Vagina (tissue), 2 donors: ENCODE data around the gene ASIC3. TPM values are rescaled to one million over a fixed set of nuclear protein-coding genes. Genes with fewer than 3 reads are reported as not detected.

Experiments used
- DNase-seq, 2 donors: peaks; one replicate each; pipeline ENCODE4 v3.0.0-alpha.2; 2017; ENCODE audit errors: extremely low spot score in 2 of 2
- H3K27ac ChIP-seq: fragments of 200-600 bp; sonication (generic); one replicate; pipeline ENCODE4 v1.5.1; 2019
- H3K27me3 ChIP-seq: fragments of 200-600 bp; sonication (generic); one replicate; pipeline ENCODE4 v1.5.1; 2019
- H3K36me3 ChIP-seq, 2 donors: fragments of 200-600 bp; sonication (generic); one replicate each; pipeline ENCODE4 v1.5.1; 2017 to 2019
- H3K4me1 ChIP-seq: fragments of 200-600 bp; sonication (generic); one replicate; pipeline ENCODE4 v1.5.1; 2019
- H3K4me3 ChIP-seq, 2 donors: fragments of 200-600 bp; sonication (generic); 1 replicate in 1 of 2; 2 replicates in 1 of 2; pipeline ENCODE4 v1.5.1; 2016 to 2019
- H3K9me3 ChIP-seq: fragments of 200-600 bp; sonication (generic); one replicate; pipeline ENCODE4 v1.5.1; 2019
- POLR2A ChIP-seq, 2 donors: fragments of 450-650 bp; IDR thresholded peaks; one replicate each; pipeline ENCODE4 v1.6.1; 2017; ENCODE audit warnings: antibody characterized with exemption in 2 of 2, mild to moderate bottlenecking in 2 of 2, moderate library complexity in 2 of 2
- POLR2AphosphoS5 ChIP-seq, 2 donors: sonication (generic); formaldehyde crosslinking; IDR thresholded peaks; one replicate each; pipeline ENCODE4 v1.9.0; 2017; ENCODE audit warnings: antibody characterized with exemption in 2 of 2, mild to moderate bottlenecking in 2 of 2, low read depth in 1 of 2; ENCODE audit not compliant: insufficient read depth in 1 of 2
- intact Hi-C: fragments of 100-400 bp; cut with DNase I; formaldehyde crosslinking; loops from one replicate; pipeline ENCODE4 v1.15.1; 2023
- total RNA-seq: library from RNA; depleted of rRNA; stranded (reverse); fragments of >200 nt; gene quantifications from one replicate; pipeline ENCODE4 v1.2.3, GENCODE V29; 2016
- TF ChIP-seq, protein P1 (sequence below), 3 experiments: fragments of 450-650 bp in 2 of 3; fragments of 200-600 bp in 1 of 3; sonication (generic) in 1 of 3; IDR thresholded peaks; one replicate each; pipeline ENCODE4 v1.5.1; 2017 to 2019; ENCODE audit warnings: antibody characterized with exemption in 3 of 3, mild to moderate bottlenecking in 2 of 3, moderate library complexity in 2 of 3

The ASIC3 gene
- total RNA-seq, 1 donor from 2014 or later = 3.7 TPM

DNA sequence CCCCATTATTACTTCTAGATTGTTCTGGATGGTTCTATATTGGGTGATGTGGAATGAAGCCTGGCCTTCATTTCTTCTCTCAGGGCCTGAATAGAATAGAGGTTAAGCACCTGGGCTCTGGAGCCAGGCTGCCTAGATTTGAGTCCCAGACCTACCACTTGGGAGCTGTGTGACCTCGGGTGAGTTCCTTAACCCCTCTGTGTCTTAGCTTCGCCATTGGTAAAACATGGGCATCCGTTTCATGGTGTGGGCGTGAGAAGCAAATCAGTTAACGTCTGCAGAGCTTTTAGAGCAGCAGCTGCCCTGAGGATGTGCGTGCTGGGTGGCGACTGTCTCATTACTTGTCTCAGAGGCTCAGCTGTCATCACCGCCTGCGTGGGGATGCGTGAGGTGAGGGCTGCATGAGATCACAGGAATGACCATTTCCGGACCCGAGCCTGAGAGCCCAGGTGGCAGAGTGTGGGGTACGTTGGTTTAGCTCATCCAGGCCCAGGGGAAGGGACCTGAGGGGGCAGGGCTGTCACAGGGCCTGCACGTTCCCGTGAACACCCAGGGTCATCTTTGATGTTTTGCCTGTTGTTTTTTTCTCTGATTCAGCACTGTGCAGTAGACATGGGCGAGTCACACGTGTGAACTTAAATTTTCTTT, 47.6 kb downstream of the ASIC3 start:
- no peak for DNase-seq
- H3K36me3 ChIP-seq = no peaks in the 10 kb centered on the region
- peaks cover 45% of the 10 kb centered on the region for H3K4me1 ChIP-seq
- H3K27me3 ChIP-seq = no peaks in the 10 kb centered on the region
- intact Hi-C loops = loop anchor here (2.0 kb wide), 1 partner anchor 13 kb away; no protein-coding TSS in a partner anchor
- H3K9me3 ChIP-seq = no peaks in the 10 kb centered on the region
- no peak overlapping the region for H3K27ac ChIP-seq
- TF ChIP-seq POLR2AphosphoS5 (IDR thresholded peaks at IDR 0.05; ENCODE audit: insufficient read depth in 1 of 2, low read depth in 1 of 2) (no peak), POLR2A (IDR thresholded peaks at IDR 0.05) (no peak)
- TF ChIP-seq, protein P1, sequence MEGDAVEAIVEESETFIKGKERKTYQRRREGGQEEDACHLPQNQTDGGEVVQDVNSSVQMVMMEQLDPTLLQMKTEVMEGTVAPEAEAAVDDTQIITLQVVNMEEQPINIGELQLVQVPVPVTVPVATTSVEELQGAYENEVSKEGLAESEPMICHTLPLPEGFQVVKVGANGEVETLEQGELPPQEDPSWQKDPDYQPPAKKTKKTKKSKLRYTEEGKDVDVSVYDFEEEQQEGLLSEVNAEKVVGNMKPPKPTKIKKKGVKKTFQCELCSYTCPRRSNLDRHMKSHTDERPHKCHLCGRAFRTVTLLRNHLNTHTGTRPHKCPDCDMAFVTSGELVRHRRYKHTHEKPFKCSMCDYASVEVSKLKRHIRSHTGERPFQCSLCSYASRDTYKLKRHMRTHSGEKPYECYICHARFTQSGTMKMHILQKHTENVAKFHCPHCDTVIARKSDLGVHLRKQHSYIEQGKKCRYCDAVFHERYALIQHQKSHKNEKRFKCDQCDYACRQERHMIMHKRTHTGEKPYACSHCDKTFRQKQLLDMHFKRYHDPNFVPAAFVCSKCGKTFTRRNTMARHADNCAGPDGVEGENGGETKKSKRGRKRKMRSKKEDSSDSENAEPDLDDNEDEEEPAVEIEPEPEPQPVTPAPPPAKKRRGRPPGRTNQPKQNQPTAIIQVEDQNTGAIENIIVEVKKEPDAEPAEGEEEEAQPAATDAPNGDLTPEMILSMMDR (IDR thresholded peaks at IDR 0.05) = no peak
- H3K4me3 ChIP-seq = no peak overlapping the region

DNA sequence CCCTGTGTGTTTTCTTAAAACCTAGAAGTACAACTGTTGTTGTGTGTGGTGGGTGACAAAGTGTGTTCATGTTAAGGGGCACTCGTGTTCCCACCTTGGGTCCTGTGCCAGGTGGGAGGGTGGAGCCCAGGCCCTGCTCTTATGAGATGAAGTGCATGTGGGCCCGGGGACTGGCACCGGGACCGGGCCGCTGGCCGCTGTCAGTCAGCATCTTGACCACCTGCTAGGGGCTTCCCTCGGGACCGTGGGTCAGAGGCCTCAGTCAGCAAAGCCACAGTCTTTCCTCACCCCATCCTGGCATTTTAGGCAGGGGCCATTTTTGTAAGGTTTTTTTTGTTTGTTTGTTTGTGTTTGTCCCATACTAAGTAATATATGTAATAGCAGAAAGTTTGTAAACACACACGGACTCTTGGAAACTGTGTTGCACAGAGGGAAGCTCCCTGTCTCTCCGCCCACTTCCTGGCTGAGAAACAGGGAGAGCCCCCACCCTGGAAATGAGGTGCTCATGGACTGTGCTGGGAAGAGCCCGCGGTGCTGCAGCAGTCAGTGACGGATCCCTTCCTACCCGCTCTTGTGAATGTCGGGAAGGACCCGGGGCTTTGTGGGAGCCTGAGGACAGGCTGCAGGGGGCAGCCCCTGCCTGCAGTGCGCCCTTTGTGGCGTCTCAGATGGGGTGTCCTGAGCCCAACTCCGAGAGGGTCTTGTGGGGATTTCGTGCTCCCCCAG, 51.3 kb downstream of the ASIC3 start:
- TF ChIP-seq POLR2AphosphoS5 (IDR thresholded peaks at IDR 0.05; ENCODE audit: insufficient read depth in 1 of 2, low read depth in 1 of 2) (no peak), POLR2A (IDR thresholded peaks at IDR 0.05) (no peak)
- TF ChIP-seq, protein P1 (IDR thresholded peaks at IDR 0.05) = no peak
- no peaks in the 10 kb centered on the region for H3K27me3 ChIP-seq
- H3K36me3 ChIP-seq = no peaks in the 10 kb centered on the region
- H3K4me3 ChIP-seq = no peak overlapping the region
- no peaks in the 10 kb centered on the region for H3K9me3 ChIP-seq
- peaks cover 23% of the 10 kb centered on the region for H3K4me1 ChIP-seq
- H3K27ac ChIP-seq = no peak overlapping the region
- DNase-seq = no peak
- intact Hi-C loops = no loop called here

DNA sequence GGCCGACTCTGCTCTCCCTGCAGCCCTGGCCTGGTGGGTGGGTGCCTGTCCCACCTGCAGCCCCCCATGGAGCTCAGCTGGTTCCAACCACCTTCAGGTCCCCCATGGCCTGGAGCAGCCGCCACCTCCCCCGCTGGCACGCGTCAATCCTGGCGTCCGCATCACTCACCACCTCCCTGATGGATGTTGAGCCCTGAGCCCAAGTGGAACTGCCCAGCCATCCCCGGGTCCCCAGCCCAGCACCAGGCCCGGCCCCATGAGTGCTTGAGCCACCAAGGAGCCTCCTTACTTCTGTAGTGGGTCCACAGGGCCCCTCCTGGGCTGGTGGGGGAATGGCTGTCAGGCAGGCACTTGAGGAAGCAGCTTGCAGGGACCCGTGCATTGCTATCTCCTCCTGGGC, 52.6 kb downstream of the ASIC3 start:
- TF ChIP-seq, protein P1 (IDR thresholded peaks at IDR 0.05) = no peak
- TF ChIP-seq POLR2A (IDR thresholded peaks at IDR 0.05) (no peak), POLR2AphosphoS5 (IDR thresholded peaks at IDR 0.05; ENCODE audit: insufficient read depth in 1 of 2, low read depth in 1 of 2) (no peak)
- no peak for DNase-seq

DNA sequence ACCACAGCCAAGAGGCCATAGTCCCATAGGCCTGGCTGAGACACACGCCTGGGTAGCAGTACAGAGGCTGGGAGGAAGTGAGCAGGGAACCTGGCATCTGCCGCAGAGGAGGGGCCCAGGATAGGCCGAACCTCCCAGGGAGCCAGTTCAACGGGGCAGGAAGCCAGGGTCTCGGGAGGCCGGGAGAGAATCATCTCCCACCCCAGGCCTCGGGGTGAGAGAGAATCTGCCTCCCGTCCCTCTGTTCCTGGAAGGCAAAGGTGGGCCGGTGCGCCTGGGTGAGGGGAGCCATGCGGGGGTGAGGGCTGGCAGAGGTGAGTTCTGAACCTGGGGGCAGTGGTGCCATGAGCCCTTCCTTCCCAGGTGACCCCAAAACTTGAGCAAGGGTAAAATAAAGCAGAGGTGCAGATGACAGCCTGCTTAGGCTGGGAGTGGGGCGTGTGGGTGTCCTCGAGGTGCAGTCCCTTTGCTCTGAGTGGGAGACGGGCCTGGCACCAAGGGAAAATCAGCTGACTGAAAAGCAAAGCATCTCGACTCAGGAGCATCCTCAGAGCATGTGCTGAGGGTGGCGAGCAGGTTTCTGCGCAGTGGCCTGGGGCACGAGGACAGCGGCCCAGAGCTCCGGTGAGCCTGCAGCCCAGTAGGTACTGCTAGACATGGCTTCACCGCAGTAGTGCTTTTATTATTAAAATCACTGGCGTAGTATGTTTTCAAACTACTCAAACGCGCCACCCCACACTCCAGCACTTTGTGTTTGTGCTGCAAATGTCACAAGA, 53.5 kb downstream of the ASIC3 start:
- Histone ChIP-seq H3K4me1 (peaks cover 24% of the 10 kb centered on the region), H3K27me3 (no peaks in the 10 kb centered on the region), H3K9me3 (no peaks in the 10 kb centered on the region), H3K27ac (no peak overlapping the region), H3K36me3 (no peaks in the 10 kb centered on the region), H3K4me3 (no peak overlapping the region)
- intact Hi-C loops = no loop called here
- no peak for TF ChIP-seq POLR2AphosphoS5 (IDR thresholded peaks at IDR 0.05; ENCODE audit: insufficient read depth in 1 of 2, low read depth in 1 of 2)
- TF ChIP-seq POLR2A (IDR thresholded peaks at IDR 0.05) = no peak
- TF ChIP-seq, protein P1 (IDR thresholded peaks at IDR 0.05) = no peak
- DNase-seq = no peak

More for the DNA sequence above, 52.6 kb downstream of the ASIC3 start:
- Histone ChIP-seq H3K4me1 (peaks cover 24% of the 10 kb centered on the region), H3K27me3 (no peaks in the 10 kb centered on the region), H3K36me3 (no peaks in the 10 kb centered on the region), H3K27ac (no peak overlapping the region), H3K4me3 (no peak overlapping the region), H3K9me3 (no peaks in the 10 kb centered on the region)
- intact Hi-C loops = no loop called here

Other genes starting within 250 kb of the ASIC3 start
- gene TMEM176B, start 248.2 kb upstream of the ASIC3 start, total RNA-seq = 60.6 TPM
- gene TMEM176A, start 247.8 kb upstream of the ASIC3 start, total RNA-seq = 43.7 TPM
- gene AOC1, start 196.0 kb upstream of the ASIC3 start, total RNA-seq = not detected
- gene KCNH2, start 70.2 kb upstream of the ASIC3 start, total RNA-seq = 6.4 TPM
- 22.8 TPM for gene NOS3, start 57.5 kb upstream of the ASIC3 start, total RNA-seq
- gene ATG9B, start 24.0 kb upstream of the ASIC3 start, total RNA-seq = 34.1 TPM
- 38.3 TPM for gene ABCB8, start 20.1 kb upstream of the ASIC3 start, total RNA-seq
- 4.2 TPM for gene CDK5, start 9.4 kb downstream of the ASIC3 start, total RNA-seq
- gene SLC4A2, start 11.1 kb downstream of the ASIC3 start, total RNA-seq = 66.5 TPM
- gene FASTK, start 32.3 kb downstream of the ASIC3 start, total RNA-seq = 60.2 TPM
- 40.3 TPM for gene TMUB1, start 35.0 kb downstream of the ASIC3 start, total RNA-seq
- 98.2 TPM for gene AGAP3, start 37.9 kb downstream of the ASIC3 start, total RNA-seq
- not detected for gene GBX1, start 119.2 kb downstream of the ASIC3 start, total RNA-seq
- gene ASB10, start 138.7 kb downstream of the ASIC3 start, total RNA-seq = not detected
- not detected for gene H2BK1, start 162.0 kb downstream of the ASIC3 start, total RNA-seq
- 25.3 TPM for gene ABCF2, start 178.7 kb downstream of the ASIC3 start, total RNA-seq
- 28.0 TPM for gene CHPF2, start 184.0 kb downstream of the ASIC3 start, total RNA-seq
- gene SMARCD3, start 200.2 kb downstream of the ASIC3 start, total RNA-seq = 39.8 TPM